Renal cortical epithelial cell (primary cell): ENCODE measurements around the gene METTL23. TPM values are rescaled to one million over a fixed set of nuclear protein-coding genes. Genes with fewer than 3 reads are reported as not detected.

Experiments
- DNase-seq: peaks from one replicate; pipeline ENCODE4 v3.0.0-alpha.2; 2011; ENCODE audit warnings: low read depth
- total RNA-seq: library from RNA; depleted of rRNA; stranded (reverse); fragments of >200 nt; gene quantifications from 2 replicates; pipeline ENCODE4 v1.2.3, GENCODE V29; 2014

METTL23 gene, protein sequence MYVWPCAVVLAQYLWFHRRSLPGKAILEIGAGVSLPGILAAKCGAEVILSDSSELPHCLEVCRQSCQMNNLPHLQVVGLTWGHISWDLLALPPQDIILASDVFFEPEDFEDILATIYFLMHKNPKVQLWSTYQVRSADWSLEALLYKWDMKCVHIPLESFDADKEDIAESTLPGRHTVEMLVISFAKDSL
- total RNA-seq = 27.0 and 31.6 TPM in 2 replicates

DNA sequence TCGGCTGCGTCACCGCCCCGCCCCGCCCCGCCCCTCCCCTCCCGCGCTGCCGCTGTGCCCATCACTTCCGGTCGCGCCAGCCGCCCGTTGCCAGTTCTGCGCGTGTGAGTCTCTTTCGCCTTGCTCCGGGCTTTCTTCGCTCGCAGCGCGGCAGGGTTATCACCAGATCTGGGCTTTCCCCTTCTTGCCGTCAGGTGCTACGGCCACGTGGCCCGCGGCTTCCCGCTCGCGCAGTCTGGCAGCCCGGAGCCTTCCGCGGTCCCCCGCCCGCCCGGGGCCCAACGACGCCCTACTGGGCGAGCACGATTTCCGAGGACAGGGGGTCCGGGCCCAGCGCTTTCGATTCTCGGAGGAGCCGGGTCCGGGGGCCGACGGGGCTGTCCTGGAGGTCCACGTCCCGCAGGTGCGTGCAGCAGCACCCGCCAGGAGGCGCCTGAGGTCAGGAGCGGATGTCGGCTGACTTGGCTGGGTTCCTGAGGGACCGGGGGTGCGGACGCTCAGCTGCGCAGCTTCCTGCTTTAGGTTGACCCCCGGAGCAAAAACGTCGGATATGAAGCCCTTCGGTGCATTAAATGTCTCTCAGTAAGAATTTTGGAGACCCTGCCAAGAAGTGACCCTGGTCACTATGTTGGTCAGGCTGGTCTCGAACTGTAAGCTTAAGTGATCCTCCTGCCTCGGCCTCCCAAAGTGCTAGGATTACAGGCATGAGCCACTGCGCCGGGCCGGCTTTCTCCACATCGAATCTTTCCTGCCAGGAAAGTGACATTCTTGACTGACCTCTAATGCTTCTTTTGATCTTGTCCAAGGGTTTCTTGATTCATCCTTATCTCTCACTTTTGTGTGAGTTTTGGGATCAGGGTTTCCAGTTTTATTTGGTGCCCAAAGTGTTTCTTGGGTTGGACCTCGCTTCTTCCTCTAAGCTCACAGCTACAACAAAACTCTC lies at the start of gene METTL23:
Gene METTL23, plus strand, starts transcription at position 64 of the 943 bp plus-strand sequence. CDS start 2,872 bp downstream, outside the sequence.
- peak; percentile 37 for DNase-seq

DNA sequence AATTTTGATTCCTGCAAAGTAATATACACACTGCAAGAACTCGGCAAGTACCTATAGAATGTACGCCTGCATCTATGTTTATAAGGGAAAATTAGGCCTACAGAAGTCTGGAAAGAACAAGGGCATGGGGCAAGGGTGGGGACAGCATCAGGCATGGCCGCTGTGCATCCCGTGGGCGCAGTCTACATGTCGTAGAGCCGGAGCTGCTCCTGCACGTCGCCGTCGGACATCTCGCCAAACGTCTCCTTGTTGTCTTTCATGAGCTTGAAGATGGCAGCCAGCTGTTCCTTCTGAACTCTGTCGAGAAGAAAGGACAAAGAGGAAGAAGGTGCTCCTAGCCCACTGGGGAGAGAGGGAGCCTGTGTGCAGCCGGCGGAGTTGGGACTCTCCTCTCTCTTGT lies 49.2 kb upstream of the METTL23 start:
- no peak for DNase-seq

DNA sequence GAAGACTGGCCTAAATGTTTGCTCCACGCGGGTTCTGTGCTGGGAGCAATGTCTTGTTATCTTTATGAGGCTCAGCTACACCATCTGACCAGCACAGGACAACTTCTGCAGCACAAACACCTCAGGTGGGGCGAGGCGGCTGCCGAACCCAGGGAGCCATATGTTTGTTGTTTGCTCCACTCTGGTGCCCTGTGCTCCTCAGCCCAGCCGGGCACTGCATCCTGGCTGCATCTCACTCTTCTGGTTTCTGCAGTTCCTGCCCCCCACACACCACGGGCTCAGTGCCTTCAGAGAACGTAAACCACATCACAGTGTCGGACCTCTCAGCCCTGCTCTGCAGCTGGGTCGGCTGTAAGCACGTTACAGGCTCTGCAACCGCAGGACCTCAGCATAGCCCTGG lies 48.3 kb upstream of the METTL23 start:
- no peak for DNase-seq

DNA sequence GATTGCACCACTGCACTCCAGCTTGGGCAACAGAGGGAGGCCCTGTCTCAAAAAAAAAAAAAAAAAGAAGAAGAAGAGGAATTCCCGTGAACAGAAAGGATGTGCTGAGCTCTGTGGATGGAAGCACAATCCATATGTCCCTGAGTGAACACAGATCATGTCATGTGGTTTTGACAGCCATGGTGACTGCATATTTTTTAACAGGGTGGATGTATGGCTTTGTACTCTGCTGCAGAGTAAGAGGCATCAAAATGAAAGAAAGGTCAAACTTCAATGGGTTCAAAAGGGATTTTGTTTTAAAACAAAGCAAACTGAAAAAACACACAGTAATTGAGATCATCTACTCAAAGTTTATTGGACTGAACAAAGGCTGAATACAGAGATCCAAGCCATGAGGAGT lies 47.4 kb upstream of the METTL23 start:
- DNase-seq = no peak

DNA sequence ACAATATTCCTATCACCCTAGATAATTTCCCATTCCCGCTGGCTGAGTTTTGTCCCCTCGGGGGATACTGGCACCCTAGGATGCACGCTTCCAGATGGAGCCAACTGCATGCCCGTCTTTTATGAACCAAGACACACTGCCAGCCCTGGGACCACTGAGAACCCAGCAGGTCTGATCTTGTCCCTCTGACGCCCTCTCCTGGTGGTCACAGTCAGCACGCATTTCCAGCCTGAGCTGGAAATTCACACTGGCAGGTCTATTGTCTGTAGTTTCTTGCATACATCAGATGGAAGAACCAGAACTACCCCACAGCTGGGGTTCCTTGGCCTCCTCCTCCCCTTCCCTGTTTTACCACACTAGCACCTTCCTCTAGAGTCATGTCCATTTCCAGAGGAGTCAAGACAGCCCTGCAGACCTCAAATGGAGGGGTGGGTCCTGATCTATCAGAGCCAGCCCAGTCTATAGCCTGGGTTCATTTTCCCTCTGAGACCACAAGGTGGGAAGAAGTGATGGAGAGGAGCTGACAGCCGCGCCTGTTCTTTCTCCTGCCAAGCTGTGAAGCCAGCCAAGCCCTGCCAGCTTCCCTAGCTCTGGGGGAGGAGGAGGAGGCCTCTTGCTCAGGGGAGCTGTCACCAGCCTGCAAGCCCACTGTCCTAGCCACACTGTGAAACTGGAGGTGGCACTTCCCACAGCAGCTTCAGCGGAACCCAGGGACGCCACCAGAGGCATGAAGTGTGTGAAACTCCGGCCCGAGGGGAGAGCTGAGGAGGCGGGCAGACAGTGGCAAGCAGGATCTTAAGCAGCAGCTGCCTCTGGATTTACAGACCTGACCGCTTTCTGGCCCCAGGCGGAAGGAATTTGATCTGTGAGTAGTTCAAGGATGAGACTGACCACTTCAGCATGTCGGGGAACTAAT lies 45.2 kb upstream of the METTL23 start:
- peak; percentile 57 for DNase-seq

DNA sequence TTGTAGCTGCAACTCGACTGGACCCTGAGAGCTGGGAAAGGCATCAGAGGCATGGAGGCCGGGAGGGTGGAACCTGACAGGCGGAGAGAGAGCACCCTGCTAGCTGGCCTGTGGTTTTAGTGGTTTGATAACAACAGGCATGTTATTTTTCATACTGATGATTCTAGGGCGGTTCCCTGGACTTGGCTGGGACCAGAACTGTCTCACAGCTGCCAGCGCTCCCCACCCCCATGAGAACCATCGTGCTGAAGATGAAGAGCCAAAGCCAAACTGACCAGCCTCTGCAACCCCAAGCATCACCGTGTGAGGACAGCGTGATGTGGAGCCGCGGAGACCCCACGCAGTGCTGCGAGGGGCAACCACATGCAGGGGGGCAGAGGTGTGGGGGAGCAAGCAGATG lies 44.3 kb upstream of the METTL23 start:
- no peak for DNase-seq

DNA sequence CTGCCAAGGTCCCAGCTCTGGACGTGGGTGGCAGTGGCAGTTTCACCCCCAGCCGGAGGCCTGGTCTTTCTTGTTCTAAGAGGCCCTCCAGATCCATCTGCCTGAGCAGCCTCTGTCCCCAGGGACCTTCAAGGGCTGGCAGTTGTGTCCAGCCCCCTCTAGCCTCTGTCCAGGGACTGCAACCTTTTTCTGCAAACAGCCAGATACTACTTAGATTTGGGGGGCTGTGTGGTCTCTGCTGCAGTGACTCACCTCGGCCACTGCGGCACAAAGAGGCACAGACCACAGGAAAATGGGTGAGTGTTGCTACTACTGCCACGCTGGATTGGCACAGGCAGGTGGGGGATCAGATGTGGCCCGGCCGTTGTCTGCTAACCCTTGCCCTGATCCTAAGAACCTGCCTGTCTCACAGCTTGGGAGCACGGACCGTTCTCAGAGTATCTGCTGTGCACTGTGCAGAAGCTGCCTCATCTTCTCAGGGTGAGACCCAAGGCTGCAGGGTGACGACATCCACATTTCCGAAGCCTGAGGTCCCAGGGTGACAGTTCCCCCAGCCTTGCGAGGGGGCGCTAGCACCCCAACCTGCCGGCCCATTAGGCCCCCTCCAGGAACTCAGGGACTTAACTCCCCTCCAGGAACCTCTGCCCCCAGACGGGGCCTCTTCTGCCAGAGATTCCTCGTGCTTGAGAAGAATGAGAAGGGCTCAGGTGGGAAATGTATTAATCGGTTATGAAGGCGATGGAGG lies 43.5 kb upstream of the METTL23 start:
- DNase-seq = no peak

DNA sequence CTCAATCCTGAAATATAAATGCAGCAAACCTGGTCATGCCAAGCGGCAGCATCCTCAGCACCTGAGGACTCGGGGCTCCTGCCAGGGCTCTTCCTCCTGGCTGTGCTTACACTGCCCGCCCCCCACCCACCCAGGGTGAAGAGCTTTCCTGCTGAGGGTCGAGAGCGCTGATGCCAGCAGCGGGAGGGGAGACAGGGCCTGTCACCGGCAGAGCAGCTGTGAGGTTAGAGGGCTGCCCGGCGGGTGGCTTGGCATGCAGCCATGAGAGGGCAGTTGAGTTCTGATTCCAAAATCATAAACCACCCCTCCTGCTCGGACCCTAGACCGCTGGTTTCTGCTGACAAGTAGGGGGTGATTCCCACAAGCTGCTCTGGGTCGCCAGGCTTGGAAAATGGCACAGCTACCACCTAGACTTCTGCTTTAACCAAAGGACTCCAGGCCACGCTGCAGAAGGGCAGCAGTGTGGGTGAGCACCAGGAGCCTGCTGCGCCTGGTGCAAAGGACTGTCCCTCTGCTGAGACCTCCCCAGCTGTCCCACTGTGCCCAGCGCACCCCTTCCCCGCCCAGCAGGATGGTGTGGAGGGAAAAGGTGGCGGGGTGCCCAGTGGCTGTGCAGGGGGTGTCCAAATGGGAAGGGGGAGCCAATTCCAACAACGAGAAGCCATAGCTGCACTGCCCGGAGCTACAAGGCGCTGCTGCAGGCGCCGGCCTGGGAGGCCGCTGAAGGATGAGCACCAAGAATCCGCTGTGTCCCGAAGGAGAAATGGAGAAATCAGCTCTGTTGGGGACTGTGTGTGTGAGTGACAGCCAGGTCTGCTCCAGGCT lies 42.5 kb upstream of the METTL23 start:
- DNase-seq = no peak

DNA sequence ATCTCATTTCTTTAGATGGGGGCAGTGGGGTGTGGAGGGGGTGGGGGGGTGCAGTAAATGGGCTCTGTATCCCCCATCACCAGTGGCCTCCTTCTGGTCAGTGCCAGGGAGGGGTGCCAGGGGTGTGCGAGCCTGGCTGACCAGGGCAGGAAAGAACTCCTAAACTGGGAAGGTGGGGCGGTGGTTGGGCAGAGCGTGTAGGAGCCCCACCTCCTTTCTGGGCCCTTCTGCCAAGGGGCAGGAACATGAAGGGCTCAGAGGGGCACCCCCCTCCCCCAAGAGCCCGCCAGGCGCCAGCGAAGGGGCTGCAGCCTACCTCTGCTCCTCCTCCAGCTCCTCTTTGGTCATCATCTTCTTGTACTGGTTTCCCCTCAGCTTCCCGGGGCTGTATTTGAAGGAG lies 41.9 kb upstream of the METTL23 start:
- DNase-seq = no peak

DNA sequence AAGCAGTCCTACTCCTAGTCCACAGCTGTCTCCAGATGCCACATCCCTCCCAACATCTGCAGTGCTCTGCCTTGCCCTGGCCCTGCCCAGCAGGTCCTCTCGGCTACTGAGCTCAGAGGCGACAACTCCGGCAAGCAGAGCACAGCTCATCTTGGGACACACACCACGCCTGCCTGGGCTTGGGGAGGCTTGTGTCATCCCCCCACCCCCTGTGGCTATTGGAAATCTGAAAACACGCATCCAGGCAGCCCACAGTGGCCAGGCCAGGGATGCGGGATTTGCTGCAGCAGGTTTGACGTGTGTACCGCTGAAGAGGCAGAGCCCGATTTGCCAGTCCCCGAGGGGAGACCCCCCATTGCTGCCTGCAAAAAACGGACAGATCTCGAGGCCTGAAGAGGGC lies 41.3 kb upstream of the METTL23 start:
- no peak for DNase-seq

DNA sequence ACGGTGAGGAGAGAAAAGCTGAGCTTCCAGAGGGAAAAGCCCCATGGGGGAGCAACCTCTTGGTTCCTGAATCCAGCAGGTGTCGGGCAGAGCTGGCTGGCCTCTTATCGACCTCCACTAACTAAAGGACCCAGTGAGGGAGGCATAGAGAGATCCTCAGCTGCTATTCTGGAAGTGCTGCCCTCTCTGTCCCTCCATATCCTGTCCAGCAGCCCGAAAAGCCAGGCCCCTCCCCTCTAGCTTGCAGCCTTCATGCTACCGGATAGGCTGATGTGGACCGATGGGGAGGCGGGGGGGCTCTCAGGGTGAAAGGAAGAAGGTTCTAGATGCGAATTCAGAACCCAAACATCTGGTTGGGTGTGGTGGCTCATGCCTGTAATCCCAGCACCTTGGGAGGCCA lies 40.8 kb upstream of the METTL23 start:
- no peak for DNase-seq

DNA sequence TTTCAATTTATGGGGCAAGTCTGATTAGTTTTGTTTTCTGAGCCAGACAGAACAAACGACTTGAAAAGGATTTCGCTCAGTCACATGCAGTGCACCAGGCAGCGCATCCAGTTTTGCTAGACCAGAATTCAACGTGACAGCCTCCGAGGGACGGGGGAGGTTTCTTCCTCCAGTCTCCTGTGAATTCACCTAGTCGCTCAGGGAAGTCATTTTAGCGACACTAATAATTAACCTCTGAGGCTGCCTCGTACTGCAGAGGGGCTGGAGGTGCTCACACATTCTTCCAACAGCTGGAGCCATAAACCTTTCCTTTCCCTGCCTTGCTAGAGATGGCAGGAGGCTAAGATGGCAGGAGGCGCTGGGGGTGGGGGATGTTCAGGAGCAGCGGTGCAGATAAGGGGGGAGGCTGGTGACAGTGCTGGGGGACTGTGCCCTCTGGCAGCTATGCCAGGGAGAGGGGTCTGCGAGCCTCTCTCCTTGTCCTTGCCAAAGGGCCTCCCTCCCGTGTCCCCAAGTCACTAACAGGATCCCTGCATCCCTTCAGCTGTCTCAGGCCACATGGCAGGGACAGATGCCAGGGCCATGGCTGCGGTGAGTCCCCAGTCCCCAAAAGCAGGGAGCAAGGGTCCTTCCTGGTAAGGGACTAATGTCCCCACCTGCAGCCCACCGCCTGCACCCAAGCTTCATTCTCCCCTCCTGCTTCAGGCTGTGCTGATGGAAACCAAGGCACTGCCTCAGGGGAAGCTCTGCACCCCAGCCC lies 39.9 kb upstream of the METTL23 start:
- peak; percentile 35 for DNase-seq

DNA sequence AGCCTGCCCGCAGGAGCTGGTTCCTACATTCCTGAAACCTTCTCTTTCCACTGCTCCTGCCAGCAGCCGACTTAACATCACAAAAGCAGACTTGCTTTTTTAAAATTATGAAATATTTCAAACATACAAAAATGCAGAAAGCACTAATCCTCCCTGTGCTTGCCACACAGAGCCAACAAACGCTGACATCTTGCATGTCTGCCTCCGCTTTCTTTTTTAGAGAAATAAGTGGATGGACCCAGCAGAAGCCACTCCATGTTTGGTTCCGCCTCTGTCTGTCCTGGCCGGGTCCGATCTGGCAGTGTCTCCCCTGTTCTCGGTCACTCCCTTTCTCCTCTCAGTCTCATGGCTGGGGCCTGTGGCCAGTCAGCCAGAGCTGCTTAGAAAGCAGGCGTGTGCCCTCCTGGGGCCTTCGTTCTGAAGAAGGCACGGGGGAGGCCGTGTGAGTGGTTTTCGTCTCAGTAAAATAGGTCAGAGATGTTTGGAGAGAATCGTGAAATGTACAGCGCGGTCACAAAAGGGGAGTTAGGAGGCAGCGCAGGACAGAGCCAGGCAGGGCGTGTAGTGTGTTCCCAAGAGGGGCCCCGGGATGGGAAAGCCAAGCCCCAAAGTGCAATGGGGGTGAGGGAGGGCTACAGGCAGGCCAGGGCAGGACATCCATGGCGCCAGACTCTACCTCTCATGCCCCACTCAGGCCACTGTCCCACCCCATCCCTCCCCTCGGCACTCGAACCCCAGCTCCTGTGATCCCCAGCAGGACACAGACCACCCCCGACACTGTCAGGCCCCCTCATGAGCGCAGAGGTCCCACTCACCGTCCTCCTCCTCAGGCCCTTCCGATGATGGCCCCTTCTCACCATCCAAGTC lies 39.1 kb upstream of the METTL23 start:
- DNase-seq = no peak

DNA sequence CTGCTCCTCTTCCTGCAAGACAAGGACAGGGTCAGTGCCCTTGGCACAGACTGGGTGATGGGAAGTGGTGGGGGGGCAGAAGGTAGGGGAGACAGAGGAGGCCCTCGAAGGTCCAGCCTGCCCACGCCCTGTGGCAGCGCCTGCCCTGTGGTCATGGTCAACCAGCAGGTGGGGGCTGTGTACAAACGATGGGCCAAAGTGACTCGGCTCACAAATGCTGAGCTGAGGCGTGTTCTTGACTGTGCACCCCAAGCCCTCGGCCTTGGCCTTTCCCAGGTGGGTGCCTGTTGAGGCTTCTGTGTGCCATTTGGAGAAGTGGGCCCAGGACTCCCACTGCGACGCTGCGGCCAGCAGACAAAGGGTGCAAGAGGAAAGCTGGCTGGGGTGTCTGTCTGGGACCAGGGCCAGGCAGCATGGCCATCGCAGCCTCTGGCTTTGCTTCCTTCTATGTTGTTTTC lies 38.4 kb upstream of the METTL23 start:
- no peak for DNase-seq

DNA sequence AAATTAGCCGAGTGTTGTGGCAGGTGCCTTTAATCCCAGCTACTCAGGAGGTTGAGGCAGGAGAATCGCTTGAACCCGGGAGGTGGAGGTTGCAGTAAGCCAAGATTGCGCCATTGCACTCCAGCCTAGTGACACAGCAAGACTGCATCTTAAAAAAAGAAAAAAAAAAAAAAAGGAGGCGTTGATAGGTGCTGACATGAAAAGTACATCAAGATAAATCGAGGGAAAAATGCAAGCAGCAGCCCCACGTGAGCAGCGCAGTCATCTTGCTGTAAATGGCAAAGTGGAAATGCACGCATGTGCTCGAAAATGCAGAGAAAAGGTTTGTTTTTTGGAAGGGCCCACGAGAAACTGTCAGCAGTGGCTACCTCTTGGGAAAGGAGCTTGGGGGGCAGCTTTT lies 36.8 kb upstream of the METTL23 start:
- DNase-seq = no peak

DNA sequence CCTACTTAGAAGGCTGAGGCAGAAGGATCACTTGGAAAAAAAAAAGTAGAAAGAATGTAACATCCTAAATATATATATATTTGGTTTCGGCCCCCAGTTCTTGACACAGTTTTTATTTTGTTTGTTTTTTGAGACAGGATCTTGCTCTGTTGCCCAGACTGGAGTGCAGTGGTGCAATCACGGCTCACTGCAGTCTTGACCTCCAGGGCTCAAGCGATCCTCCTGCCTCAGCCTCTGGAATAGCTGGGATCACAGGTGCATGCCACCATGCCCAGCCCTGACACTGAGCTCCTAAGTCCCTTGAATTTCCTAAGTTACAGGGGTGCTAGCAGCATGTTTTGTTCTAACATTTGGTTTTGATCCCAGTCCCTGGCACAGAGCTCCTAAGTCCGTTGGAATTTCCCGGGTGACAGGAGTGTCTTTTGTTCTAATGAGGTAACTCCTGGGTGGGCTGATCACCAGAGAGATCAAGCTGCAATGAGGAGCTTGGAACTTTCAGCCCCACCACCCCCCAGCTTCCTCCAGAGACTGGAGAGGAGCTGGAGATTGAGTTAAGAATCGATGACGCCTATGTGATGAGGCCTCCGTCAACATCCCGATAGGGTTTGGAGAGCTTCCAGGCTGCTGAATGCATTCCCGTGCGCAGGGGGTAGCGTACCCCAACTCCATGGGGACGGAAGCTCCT lies 35.9 kb upstream of the METTL23 start:
- DNase-seq = no peak

DNA sequence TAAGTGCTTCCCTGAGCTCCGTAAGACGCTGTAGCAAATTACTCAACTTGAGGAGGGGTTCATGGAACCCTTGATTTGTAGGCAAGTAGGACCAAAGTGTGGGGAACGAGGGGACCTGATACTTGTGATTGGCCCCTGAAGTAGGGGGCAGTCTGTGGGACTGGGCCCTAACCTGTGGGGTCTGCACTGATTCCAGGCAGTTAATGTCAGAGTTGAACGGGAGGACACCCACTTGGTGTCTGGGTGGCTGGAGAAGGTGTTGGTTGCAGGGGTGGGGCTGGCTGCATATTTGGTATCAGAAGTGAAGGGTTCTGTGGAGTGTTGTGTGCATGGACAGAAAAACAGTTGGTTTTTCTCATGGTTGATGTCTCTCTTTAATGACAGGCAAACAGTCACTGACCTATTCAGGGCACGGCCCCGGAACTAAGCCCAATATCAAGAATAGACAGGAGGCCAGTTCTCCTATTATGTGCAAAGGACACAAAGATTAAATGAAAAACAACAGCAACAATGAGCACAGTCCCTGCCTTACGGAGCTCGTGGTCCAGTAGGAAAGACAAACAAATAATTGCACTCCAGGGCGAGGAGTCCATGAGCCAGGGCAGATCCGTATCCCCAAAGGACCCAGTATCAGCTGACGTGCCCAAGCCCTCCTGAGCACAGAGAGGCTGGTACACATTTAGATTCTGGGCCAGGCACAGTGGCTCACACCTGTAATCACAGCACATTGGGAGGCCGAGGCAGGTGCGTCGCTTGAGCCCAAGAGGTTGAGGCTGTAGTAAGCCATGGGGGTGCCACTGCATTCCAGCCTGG lies 35.1 kb upstream of the METTL23 start:
- DNase-seq = no peak
